GM23338 (cell line): ENCODE data around the gene SCLY. TPM values are rescaled to one million over a fixed set of nuclear protein-coding genes. Genes with fewer than 3 reads are reported as not detected.

Source experiments
- ATAC-seq: fragments of 200-7000 bp; cut with Tn5 transposase; 3 replicates; pipeline ENCODE4 v1.9.1; 2020
- DNase-seq: peaks from one replicate; pipeline ENCODE4 v3.0.0-alpha.2; 2015; ENCODE audit warnings: low spot score
- H2AFZ ChIP-seq: fragments of 200-600 bp; sonication (generic); 2 replicates; pipeline ENCODE4 v1.8.0; 2016; ENCODE audit warnings: antibody characterized with exemption, mild to moderate bottlenecking, moderate library complexity
- H3F3A ChIP-seq: fragments of 200-600 bp; sonication (generic); replicated peaks from 2 replicates; pipeline ENCODE4 v1.8.0; 2017; ENCODE audit warnings: antibody characterized with exemption, mixed run types, low read depth
- H3K27ac ChIP-seq: fragments of 200-600 bp; sonication (generic); 2 replicates; pipeline ENCODE4 v1.6.1; 2016; ENCODE audit warnings: low read depth
- H3K27me3 ChIP-seq: fragments of 200-600 bp; sonication (generic); 2 replicates; pipeline ENCODE4 v1.8.0; 2016; ENCODE audit warnings: mild to moderate bottlenecking, mixed run types, moderate library complexity; ENCODE audit not compliant: insufficient read depth
- H3K36me3 ChIP-seq: fragments of 200-600 bp; sonication (generic); 2 replicates; pipeline ENCODE4 v1.8.0; 2016; ENCODE audit warnings: mild to moderate bottlenecking; ENCODE audit not compliant: insufficient read depth
- H3K4me1 ChIP-seq: fragments of 200-600 bp; sonication (generic); 2 replicates; pipeline ENCODE4 v1.8.0; 2016; ENCODE audit warnings: mild to moderate bottlenecking, moderate library complexity; ENCODE audit not compliant: insufficient read depth
- H3K4me2 ChIP-seq: fragments of 200-600 bp; sonication (generic); 2 replicates; pipeline ENCODE4 v1.7.1; 2017; ENCODE audit warnings: mixed run types
- H3K4me3 ChIP-seq: fragments of 200-600 bp; sonication (generic); 2 replicates; pipeline ENCODE4 v1.6.1; 2016; ENCODE audit warnings: mixed run types
- H3K79me2 ChIP-seq: fragments of 200-600 bp; sonication (generic); replicated peaks from 2 replicates; pipeline ENCODE4 v1.8.0; 2017; ENCODE audit warnings: mild to moderate bottlenecking; ENCODE audit not compliant: insufficient read depth
- H3K9me2 ChIP-seq: fragments of 200-600 bp; sonication (generic); 2 replicates; pipeline ENCODE4 v1.8.0; 2017; ENCODE audit not compliant: insufficient read depth
- H4K20me1 ChIP-seq: fragments of 200-600 bp; sonication (generic); replicated peaks from 2 replicates; pipeline ENCODE4 v1.8.0; 2017; ENCODE audit warnings: mild to moderate bottlenecking; ENCODE audit not compliant: insufficient read depth
- H3K27ac Mint-ChIP-seq: 2 replicates; pipeline ENCODE4 v1.8.0; 2020; ENCODE audit warnings: inconsistent platforms, mild to moderate bottlenecking, moderate library complexity, mixed read lengths
- H3K27me3 Mint-ChIP-seq: 3 replicates; pipeline ENCODE4 v1.8.0; 2022; ENCODE audit warnings: low read depth, mild to moderate bottlenecking, moderate library complexity, mixed read lengths, inconsistent platforms; ENCODE audit not compliant: insufficient read depth, poor library complexity
- H3K36me3 Mint-ChIP-seq: 3 replicates; pipeline ENCODE4 v1.8.0; 2021; ENCODE audit warnings: low read depth, mild to moderate bottlenecking, inconsistent platforms, moderate library complexity, mixed read lengths
- H3K4me1 Mint-ChIP-seq: 3 replicates; pipeline ENCODE4 v1.8.0; 2020; ENCODE audit warnings: mild to moderate bottlenecking, inconsistent platforms, mixed read lengths
- H3K4me3 Mint-ChIP-seq: 3 replicates; pipeline ENCODE4 v1.8.0; 2021; ENCODE audit warnings: moderate library complexity, mild to moderate bottlenecking, inconsistent platforms, mixed read lengths
- H3K9me3 Mint-ChIP-seq: 3 replicates; pipeline ENCODE4 v1.8.0; 2020; ENCODE audit warnings: moderate library complexity, mild to moderate bottlenecking, inconsistent platforms, mixed read lengths
- NANOG ChIP-seq: IDR thresholded peaks from 2 replicates; pipeline ENCODE4 v1.6.1; 2016; ENCODE audit warnings: antibody characterized with exemption, borderline replicate concordance
- ZNF331 ChIP-seq: fragments of 250-450 bp; sonication (Bioruptor Pico); IDR thresholded peaks from 2 replicates; pipeline ENCODE4 v1.5.0; 2020; ENCODE audit warnings: low read depth, mild to moderate bottlenecking, moderate library complexity
- polyA plus RNA-seq: library from polyadenylated mRNA; unstranded; fragments of >200 nt; fragmentation: Nextera tagmentation; extraction: Ambion mirVana; gene quantifications from 2 replicates; pipeline ENCODE4 v1.2.1, GENCODE V29; 2016
- total RNA-seq: library from RNA; depleted of rRNA; stranded (reverse); fragments of >200 nt; shearing (Covaris generic); gene quantifications from 2 replicates; pipeline ENCODE4 v1.2.3, GENCODE V29; 2014
- TF ChIP-seq, protein P1 (sequence below): IDR thresholded peaks from one replicate; pipeline ENCODE4 v1.6.1; 2018; ENCODE audit warnings: antibody characterized with exemption; ENCODE audit not compliant: unreplicated experiment
- TF ChIP-seq, protein P2 (sequence below): IDR thresholded peaks from 2 replicates; pipeline ENCODE4 v1.6.1; 2016; ENCODE audit warnings: antibody characterized with exemption
- TF ChIP-seq, protein P3 (sequence below): fragments of 250-450 bp; sonication (Bioruptor Pico); IDR thresholded peaks from 2 replicates; pipeline ENCODE4 v1.5.0; 2020; ENCODE audit warnings: mild to moderate bottlenecking, moderate library complexity

Gene SCLY
- total and polyA plus RNA-seq, 2 experiments from 2014 or later: 57.2 to 80.3 TPM

DNA sequence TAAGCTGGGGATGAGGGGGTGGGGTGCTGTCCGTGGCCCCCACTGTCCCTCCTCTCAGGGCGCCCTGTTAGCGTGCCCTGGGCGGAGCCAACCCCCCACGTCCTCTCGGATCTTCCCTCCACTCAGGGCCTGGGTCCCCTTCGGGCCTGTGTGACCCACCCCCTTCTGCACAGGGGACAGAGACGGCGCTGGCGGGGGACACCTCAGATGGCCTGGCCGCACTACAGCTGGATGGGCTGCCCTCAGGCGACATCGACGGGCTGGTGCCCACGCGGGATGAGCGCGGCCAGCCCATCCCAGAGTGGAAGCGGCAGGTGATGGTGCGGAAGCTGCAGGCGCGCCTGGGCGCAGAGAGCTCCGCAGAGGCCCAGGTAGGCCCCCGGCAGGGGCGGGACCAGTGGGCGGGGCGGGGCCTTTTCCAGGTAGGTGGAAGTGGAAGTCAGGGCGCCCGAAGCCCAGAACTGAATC is 67.8 kb downstream of the SCLY start:
- peaks cover 9% of the 10 kb centered on the region; the same call in 1 of the 2 replicates for H3F3A ChIP-seq
- H3K36me3 ChIP-seq: no peaks in the 10 kb centered on the region
- H3K27me3 Mint-ChIP-seq: peaks cover 10% of the 10 kb centered on the region
- H3K36me3 Mint-ChIP-seq: no peaks in the 10 kb centered on the region
- no peaks in the 10 kb centered on the region for H3K4me1 ChIP-seq
- H3K4me3 Mint-ChIP-seq: peak overlapping the region; percentile 25; the same call in 2 of the 3 replicates
- peak overlapping the region; percentile 51 for H3K4me3 ChIP-seq
- no peak for TF ChIP-seq NANOG
- TF ChIP-seq, protein P1, sequence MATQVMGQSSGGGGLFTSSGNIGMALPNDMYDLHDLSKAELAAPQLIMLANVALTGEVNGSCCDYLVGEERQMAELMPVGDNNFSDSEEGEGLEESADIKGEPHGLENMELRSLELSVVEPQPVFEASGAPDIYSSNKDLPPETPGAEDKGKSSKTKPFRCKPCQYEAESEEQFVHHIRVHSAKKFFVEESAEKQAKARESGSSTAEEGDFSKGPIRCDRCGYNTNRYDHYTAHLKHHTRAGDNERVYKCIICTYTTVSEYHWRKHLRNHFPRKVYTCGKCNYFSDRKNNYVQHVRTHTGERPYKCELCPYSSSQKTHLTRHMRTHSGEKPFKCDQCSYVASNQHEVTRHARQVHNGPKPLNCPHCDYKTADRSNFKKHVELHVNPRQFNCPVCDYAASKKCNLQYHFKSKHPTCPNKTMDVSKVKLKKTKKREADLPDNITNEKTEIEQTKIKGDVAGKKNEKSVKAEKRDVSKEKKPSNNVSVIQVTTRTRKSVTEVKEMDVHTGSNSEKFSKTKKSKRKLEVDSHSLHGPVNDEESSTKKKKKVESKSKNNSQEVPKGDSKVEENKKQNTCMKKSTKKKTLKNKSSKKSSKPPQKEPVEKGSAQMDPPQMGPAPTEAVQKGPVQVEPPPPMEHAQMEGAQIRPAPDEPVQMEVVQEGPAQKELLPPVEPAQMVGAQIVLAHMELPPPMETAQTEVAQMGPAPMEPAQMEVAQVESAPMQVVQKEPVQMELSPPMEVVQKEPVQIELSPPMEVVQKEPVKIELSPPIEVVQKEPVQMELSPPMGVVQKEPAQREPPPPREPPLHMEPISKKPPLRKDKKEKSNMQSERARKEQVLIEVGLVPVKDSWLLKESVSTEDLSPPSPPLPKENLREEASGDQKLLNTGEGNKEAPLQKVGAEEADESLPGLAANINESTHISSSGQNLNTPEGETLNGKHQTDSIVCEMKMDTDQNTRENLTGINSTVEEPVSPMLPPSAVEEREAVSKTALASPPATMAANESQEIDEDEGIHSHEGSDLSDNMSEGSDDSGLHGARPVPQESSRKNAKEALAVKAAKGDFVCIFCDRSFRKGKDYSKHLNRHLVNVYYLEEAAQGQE: no peak
- TF ChIP-seq, protein P2, sequence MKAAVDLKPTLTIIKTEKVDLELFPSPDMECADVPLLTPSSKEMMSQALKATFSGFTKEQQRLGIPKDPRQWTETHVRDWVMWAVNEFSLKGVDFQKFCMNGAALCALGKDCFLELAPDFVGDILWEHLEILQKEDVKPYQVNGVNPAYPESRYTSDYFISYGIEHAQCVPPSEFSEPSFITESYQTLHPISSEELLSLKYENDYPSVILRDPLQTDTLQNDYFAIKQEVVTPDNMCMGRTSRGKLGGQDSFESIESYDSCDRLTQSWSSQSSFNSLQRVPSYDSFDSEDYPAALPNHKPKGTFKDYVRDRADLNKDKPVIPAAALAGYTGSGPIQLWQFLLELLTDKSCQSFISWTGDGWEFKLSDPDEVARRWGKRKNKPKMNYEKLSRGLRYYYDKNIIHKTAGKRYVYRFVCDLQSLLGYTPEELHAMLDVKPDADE: no peak
- no peak for TF ChIP-seq ZNF331 (CRISPR knock-in tag)
- TF ChIP-seq, protein P3, sequence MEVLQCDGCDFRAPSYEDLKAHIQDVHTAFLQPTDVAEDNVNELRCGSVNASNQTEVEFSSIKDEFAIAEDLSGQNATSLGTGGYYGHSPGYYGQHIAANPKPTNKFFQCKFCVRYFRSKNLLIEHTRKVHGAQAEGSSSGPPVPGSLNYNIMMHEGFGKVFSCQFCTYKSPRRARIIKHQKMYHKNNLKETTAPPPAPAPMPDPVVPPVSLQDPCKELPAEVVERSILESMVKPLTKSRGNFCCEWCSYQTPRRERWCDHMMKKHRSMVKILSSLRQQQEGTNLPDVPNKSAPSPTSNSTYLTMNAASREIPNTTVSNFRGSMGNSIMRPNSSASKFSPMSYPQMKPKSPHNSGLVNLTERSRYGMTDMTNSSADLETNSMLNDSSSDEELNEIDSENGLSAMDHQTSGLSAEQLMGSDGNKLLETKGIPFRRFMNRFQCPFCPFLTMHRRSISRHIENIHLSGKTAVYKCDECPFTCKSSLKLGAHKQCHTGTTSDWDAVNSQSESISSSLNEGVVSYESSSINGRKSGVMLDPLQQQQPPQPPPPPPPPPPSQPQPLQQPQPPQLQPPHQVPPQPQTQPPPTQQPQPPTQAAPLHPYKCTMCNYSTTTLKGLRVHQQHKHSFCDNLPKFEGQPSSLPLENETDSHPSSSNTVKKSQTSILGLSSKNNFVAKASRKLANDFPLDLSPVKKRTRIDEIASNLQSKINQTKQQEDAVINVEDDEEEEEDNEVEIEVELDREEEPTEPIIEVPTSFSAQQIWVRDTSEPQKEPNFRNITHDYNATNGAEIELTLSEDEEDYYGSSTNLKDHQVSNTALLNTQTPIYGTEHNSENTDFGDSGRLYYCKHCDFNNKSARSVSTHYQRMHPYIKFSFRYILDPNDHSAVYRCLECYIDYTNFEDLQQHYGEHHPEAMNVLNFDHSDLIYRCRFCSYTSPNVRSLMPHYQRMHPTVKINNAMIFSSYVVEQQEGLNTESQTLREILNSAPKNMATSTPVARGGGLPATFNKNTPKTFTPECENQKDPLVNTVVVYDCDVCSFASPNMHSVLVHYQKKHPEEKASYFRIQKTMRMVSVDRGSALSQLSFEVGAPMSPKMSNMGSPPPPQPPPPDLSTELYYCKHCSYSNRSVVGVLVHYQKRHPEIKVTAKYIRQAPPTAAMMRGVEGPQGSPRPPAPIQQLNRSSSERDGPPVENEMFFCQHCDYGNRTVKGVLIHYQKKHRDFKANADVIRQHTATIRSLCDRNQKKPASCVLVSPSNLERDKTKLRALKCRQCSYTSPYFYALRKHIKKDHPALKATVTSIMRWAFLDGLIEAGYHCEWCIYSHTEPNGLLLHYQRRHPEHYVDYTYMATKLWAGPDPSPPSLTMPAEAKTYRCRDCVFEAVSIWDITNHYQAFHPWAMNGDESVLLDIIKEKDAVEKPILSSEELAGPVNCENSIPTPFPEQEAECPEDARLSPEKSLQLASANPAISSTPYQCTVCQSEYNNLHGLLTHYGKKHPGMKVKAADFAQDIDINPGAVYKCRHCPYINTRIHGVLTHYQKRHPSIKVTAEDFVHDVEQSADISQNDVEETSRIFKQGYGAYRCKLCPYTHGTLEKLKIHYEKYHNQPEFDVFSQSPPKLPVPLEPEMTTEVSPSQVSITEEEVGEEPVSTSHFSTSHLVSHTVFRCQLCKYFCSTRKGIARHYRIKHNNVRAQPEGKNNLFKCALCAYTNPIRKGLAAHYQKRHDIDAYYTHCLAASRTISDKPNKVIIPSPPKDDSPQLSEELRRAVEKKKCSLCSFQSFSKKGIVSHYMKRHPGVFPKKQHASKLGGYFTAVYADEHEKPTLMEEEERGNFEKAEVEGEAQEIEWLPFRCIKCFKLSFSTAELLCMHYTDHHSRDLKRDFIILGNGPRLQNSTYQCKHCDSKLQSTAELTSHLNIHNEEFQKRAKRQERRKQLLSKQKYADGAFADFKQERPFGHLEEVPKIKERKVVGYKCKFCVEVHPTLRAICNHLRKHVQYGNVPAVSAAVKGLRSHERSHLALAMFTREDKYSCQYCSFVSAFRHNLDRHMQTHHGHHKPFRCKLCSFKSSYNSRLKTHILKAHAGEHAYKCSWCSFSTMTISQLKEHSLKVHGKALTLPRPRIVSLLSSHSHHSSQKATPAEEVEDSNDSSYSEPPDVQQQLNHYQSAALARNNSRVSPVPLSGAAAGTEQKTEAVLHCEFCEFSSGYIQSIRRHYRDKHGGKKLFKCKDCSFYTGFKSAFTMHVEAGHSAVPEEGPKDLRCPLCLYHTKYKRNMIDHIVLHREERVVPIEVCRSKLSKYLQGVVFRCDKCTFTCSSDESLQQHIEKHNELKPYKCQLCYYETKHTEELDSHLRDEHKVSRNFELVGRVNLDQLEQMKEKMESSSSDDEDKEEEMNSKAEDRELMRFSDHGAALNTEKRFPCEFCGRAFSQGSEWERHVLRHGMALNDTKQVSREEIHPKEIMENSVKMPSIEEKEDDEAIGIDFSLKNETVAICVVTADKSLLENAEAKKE (CRISPR knock-in tag): no peak
- H3K27ac ChIP-seq: no peak overlapping the region
- H3K27ac Mint-ChIP-seq: no peak overlapping the region
- no peaks in the 10 kb centered on the region for H3K9me2 ChIP-seq
- DNase-seq (peak; percentile 85), ATAC-seq (peak; percentile 82)
- peak overlapping the region; percentile 97 for H2AFZ ChIP-seq
- H4K20me1 ChIP-seq: no peaks in the 10 kb centered on the region
- no peaks in the 10 kb centered on the region for H3K9me3 Mint-ChIP-seq
- no peaks in the 10 kb centered on the region for H3K27me3 ChIP-seq
- H3K79me2 ChIP-seq: no peaks in the 10 kb centered on the region
- peaks cover 5% of the 10 kb centered on the region; the same call in 1 of the 3 replicates for H3K4me1 Mint-ChIP-seq
- H3K4me2 ChIP-seq: peak overlapping the region; percentile 72
